CD14-positive monocyte (primary cell): ENCODE measurements around the gene MAS1. TPM values are rescaled to one million over a fixed set of nuclear protein-coding genes. Genes with fewer than 3 reads are reported as not detected.
A peak's percentile ranks its signal among the peaks of the same experiment; 100 is the strongest.

Experiments
- DNase-seq, 3 donors: peaks; one replicate each; pipeline ENCODE4 v3.0.0-alpha.2; 2011 to 2022
- H2AFZ ChIP-seq: 2 replicates; pipeline ENCODE4 v1.6.0; 2012; ENCODE audit warnings: mild to moderate bottlenecking, low read depth, low read length, inconsistent platforms; ENCODE audit not compliant: insufficient read depth, poor library complexity, severe bottlenecking
- H3K27ac ChIP-seq, 2 donors: 1 replicate in 1 of 2; 2 replicates in 1 of 2; pipeline ENCODE4 v1.5.1; 2012 to 2013; ENCODE audit warnings: low read length in 2 of 2, control low read depth in 1 of 2, inconsistent platforms in 1 of 2, low read depth in 1 of 2, mild to moderate bottlenecking in 1 of 2
- H3K27me3 ChIP-seq, 2 donors: one replicate each; pipeline versions ENCODE4 v1.6.0 to v1.6.1; 2011 to 2013; ENCODE audit warnings: low read length in 2 of 2; ENCODE audit not compliant: control insufficient read depth in 2 of 2, insufficient read depth in 2 of 2
- H3K36me3 ChIP-seq, 2 donors: replicated peaks in 1 of 2; 1 replicate in 1 of 2; 2 replicates in 1 of 2; pipeline versions ENCODE4 v1.5.1 to v1.6.1; 2012 to 2013; ENCODE audit warnings: low read length in 2 of 2, control low read depth in 1 of 2, inconsistent platforms in 1 of 2, mild to moderate bottlenecking in 1 of 2; ENCODE audit not compliant: insufficient read depth in 2 of 2, control insufficient read depth in 1 of 2
- H3K4me1 ChIP-seq, 2 donors: 1 replicate in 1 of 2; 2 replicates in 1 of 2; pipeline versions ENCODE4 v1.5.1 to v1.6.1; 2012 to 2013; ENCODE audit warnings: low read length in 2 of 2, control low read depth in 1 of 2, inconsistent platforms in 1 of 2, mild to moderate bottlenecking in 1 of 2, moderate library complexity in 1 of 2; ENCODE audit not compliant: insufficient read depth in 2 of 2, control insufficient read depth in 1 of 2
- H3K4me2 ChIP-seq: replicated peaks from 2 replicates; pipeline ENCODE3; 2012; ENCODE audit warnings: low read length, moderate library complexity, mild to moderate bottlenecking; ENCODE audit not compliant: poor library complexity, severe bottlenecking; ENCODE audit errors: extremely low read depth
- H3K4me3 ChIP-seq, 3 experiments: fragments of 200-600 bp in 1 of 3; sonication (generic) in 1 of 3; replicated peaks in 1 of 3; 1 replicate in 2 of 3; 2 replicates in 1 of 3; pipeline ENCODE4 v1.5.1; 2011 to 2013; ENCODE audit warnings: low read length in 3 of 3, mild to moderate bottlenecking in 3 of 3, control low read depth in 2 of 3, low read depth in 2 of 3, inconsistent platforms in 1 of 3, moderate library complexity in 1 of 3
- H3K79me2 ChIP-seq: 2 replicates; pipeline ENCODE4 v1.6.0; 2012; ENCODE audit warnings: mild to moderate bottlenecking, control low read depth, inconsistent platforms, low read length, moderate library complexity; ENCODE audit not compliant: insufficient read depth
- H3K9ac ChIP-seq: 2 replicates; pipeline ENCODE4 v1.6.0; 2017; ENCODE audit warnings: low read length, mild to moderate bottlenecking; ENCODE audit not compliant: insufficient read depth, poor library complexity, severe bottlenecking
- H3K9me3 ChIP-seq, 2 donors: replicated peaks in 1 of 2; 1 replicate in 1 of 2; 2 replicates in 1 of 2; pipeline versions ENCODE4 v1.5.1 to v1.6.1; 2012 to 2013; ENCODE audit warnings: low read length in 2 of 2, control low read depth in 1 of 2; ENCODE audit not compliant: control insufficient read depth in 1 of 2, insufficient read depth in 1 of 2
- H4K20me1 ChIP-seq: 2 replicates; pipeline ENCODE4 v1.6.0; 2012; ENCODE audit warnings: mild to moderate bottlenecking, low read length, control low read depth, moderate library complexity; ENCODE audit not compliant: insufficient read depth
- H3K27ac Mint-ChIP-seq, 7 donors: one replicate each; pipeline ENCODE4 v1.8.0; 2020; ENCODE audit warnings: mild to moderate bottlenecking in 7 of 7, mixed read lengths in 7 of 7, moderate library complexity in 6 of 7, inconsistent platforms in 2 of 7
- H3K27me3 Mint-ChIP-seq, 3 donors: one replicate each; pipeline ENCODE4 v1.8.0; 2021 to 2022; ENCODE audit warnings: low read depth in 3 of 3, mild to moderate bottlenecking in 3 of 3, mixed read lengths in 3 of 3, moderate library complexity in 3 of 3, inconsistent platforms in 1 of 3
- H3K36me3 Mint-ChIP-seq, 2 donors: one replicate each; pipeline ENCODE4 v1.8.0; 2020; ENCODE audit warnings: mixed read lengths in 2 of 2, inconsistent platforms in 1 of 2, mild to moderate bottlenecking in 1 of 2
- H3K4me1 Mint-ChIP-seq: one replicate; pipeline ENCODE4 v1.8.0; 2020; ENCODE audit warnings: mild to moderate bottlenecking, mixed read lengths
- H3K4me3 Mint-ChIP-seq, 2 donors: one replicate each; pipeline ENCODE4 v1.8.0; 2020; ENCODE audit warnings: mild to moderate bottlenecking in 2 of 2, mixed read lengths in 2 of 2, moderate library complexity in 1 of 2
- H3K9me3 Mint-ChIP-seq, 7 donors: one replicate each; pipeline ENCODE4 v1.8.0; 2020 to 2022; ENCODE audit warnings: mixed read lengths in 7 of 7, mild to moderate bottlenecking in 6 of 7, moderate library complexity in 6 of 7, inconsistent platforms in 2 of 7
- WGBS: methylation state at CpG from one replicate; pipeline ENCODE4 v1.1.5; 2013; ENCODE audit warnings: missing lambda C conversion rate; ENCODE audit not compliant: insufficient coverage; 5-methylcytosine and 5-hydroxymethylcytosine counted together
- intact Hi-C, 2 donors: fragments of 100-400 bp; cut with micrococcal nuclease; formaldehyde crosslinking; loops; one replicate each; pipeline versions ENCODE4 v1.15.0 to v1.15.1; 2023
- polyA plus RNA-seq, 3 donors: library from polyadenylated mRNA; depleted of rRNA in 1 of 3; unstranded in 2 of 3; stranded (reverse) in 1 of 3; fragments of 300-500 nt in 2 of 3; fragments of >200 nt in 1 of 3; fragmentation: Illumina TruSeq in 2 of 3; gene quantifications; 1 replicate in 2 of 3; 2 replicates in 1 of 3; pipeline ENCODE4 v1.2.3, GENCODE V29; 2012 to 2021
- TF ChIP-seq, protein P1 (sequence below): fragments of 200-600 bp; IDR thresholded peaks from one replicate; pipeline ENCODE4 v1.8.0; 2022; ENCODE audit warnings: antibody characterized with exemption, mild to moderate bottlenecking

MAS1 gene
- polyA plus RNA-seq, 3 donors, result not detected

DNA sequence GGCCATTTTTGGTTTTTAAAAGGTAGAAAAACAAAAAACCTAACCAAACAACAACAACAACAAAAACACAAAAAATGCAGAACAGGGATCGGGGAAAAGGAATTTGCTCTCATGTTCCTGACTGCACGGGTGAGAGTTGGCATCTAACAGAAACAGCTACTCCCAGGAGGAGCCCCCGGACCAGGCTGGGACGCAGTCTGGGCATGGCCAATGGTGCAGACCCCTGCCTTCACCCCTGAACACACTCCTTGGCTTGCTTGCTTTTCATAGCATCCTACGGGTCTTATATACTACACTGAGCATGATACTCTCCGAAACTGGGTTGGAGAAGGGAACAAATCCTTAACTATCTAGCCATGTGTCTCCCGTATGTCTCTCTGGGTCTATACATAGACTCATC, 587 bp upstream of the MAS1 start:
- no peak overlapping the region for H3K4me3 Mint-ChIP-seq
- H3K4me2 ChIP-seq, result no peak overlapping the region
- no peak overlapping the region for H2AFZ ChIP-seq
- peaks cover 0 to 14% of the 10 kb centered on the region in 2 donors for H3K27me3 ChIP-seq
- no peaks in the 10 kb centered on the region for H3K36me3 ChIP-seq
- no peaks in the 10 kb centered on the region for H4K20me1 ChIP-seq
- no peak overlapping the region for H3K27ac Mint-ChIP-seq
- intact Hi-C loops, result no loop called here
- no peaks in the 10 kb centered on the region for H3K79me2 ChIP-seq
- DNase-seq, result no peak
- no peaks in the 10 kb centered on the region for H3K4me1 ChIP-seq
- TF ChIP-seq, protein P1, sequence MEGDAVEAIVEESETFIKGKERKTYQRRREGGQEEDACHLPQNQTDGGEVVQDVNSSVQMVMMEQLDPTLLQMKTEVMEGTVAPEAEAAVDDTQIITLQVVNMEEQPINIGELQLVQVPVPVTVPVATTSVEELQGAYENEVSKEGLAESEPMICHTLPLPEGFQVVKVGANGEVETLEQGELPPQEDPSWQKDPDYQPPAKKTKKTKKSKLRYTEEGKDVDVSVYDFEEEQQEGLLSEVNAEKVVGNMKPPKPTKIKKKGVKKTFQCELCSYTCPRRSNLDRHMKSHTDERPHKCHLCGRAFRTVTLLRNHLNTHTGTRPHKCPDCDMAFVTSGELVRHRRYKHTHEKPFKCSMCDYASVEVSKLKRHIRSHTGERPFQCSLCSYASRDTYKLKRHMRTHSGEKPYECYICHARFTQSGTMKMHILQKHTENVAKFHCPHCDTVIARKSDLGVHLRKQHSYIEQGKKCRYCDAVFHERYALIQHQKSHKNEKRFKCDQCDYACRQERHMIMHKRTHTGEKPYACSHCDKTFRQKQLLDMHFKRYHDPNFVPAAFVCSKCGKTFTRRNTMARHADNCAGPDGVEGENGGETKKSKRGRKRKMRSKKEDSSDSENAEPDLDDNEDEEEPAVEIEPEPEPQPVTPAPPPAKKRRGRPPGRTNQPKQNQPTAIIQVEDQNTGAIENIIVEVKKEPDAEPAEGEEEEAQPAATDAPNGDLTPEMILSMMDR, result no peak
- H3K4me3 ChIP-seq, result no peak overlapping the region
- peaks cover 0 to 3% (median 0%) of the 10 kb centered on the region in 7 donors for H3K9me3 Mint-ChIP-seq
- WGBS, result 95% methylated on average over 4 of the region's 7 CpGs
- H3K9me3 ChIP-seq, result no peaks in the 10 kb centered on the region
- no peaks in the 10 kb centered on the region for H3K36me3 Mint-ChIP-seq
- H3K4me1 Mint-ChIP-seq, result no peaks in the 10 kb centered on the region
- peaks cover 26 to 54% (median 42%) of the 10 kb centered on the region in 3 donors for H3K27me3 Mint-ChIP-seq
- no peak overlapping the region for H3K9ac ChIP-seq
- H3K27ac ChIP-seq, result no peak overlapping the region

DNA sequence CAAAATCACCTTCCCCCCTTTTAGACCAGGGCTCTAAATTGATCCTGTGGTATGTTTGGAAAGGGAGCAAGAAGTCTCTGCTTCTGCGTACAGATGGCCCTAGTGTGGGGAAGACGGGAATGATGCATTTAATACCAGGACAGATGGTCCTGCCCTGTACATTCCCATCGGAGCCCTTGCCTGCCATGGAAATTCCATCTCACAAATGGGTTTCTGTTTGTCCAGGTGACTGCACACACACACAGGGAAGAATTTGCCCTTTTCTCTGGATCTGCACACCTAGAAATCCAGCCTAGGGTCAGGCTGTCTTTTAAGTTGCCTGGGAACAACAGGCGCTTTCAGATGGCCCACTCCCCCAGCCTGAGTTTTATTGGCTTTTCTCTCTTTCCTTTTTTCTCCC, 1.3 kb downstream of the MAS1 start:
- TF ChIP-seq, protein P1, result no peak
- H3K4me3 ChIP-seq, result no peak overlapping the region
- H3K9me3 ChIP-seq, result no peaks in the 10 kb centered on the region
- intact Hi-C loops, result no loop called here
- no peak overlapping the region for H3K27ac ChIP-seq
- DNase-seq, result no peak
- H3K4me2 ChIP-seq, result no peak overlapping the region
- Mint-ChIP-seq H3K27ac (no peak overlapping the region), H3K36me3 (no peaks in the 10 kb centered on the region), H3K4me1 (no peaks in the 10 kb centered on the region), H3K27me3 (peaks cover 20 to 52% (median 40%) of the 10 kb centered on the region in 3 donors), H3K4me3 (peak overlapping the region in 1 of 2 donors; percentile 6), H3K9me3 (peaks cover 0 to 3% (median 0%) of the 10 kb centered on the region in 7 donors)
- H3K79me2 ChIP-seq, result no peaks in the 10 kb centered on the region
- WGBS, result 100% methylated on average over 3 of the region's 4 CpGs
- H3K4me1 ChIP-seq, result no peaks in the 10 kb centered on the region
- H3K27me3 ChIP-seq, result peaks cover 0 to 16% of the 10 kb centered on the region in 2 donors
- H2AFZ ChIP-seq, result no peak overlapping the region
- no peak overlapping the region for H3K9ac ChIP-seq
- H3K36me3 ChIP-seq, result no peaks in the 10 kb centered on the region
- no peaks in the 10 kb centered on the region for H4K20me1 ChIP-seq
